ENCODE measurements around the gene DHODH.

- TF ChIP-seq, protein P1, sequence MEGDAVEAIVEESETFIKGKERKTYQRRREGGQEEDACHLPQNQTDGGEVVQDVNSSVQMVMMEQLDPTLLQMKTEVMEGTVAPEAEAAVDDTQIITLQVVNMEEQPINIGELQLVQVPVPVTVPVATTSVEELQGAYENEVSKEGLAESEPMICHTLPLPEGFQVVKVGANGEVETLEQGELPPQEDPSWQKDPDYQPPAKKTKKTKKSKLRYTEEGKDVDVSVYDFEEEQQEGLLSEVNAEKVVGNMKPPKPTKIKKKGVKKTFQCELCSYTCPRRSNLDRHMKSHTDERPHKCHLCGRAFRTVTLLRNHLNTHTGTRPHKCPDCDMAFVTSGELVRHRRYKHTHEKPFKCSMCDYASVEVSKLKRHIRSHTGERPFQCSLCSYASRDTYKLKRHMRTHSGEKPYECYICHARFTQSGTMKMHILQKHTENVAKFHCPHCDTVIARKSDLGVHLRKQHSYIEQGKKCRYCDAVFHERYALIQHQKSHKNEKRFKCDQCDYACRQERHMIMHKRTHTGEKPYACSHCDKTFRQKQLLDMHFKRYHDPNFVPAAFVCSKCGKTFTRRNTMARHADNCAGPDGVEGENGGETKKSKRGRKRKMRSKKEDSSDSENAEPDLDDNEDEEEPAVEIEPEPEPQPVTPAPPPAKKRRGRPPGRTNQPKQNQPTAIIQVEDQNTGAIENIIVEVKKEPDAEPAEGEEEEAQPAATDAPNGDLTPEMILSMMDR (IDR thresholded peaks at IDR 0.05; ENCODE audit: insufficient read depth, low read length, poor library complexity, severe bottlenecking), result no peak
- TF ChIP-seq EZH2phosphoT487 (conservative IDR thresholded peaks at IDR 0.05; ENCODE audit: low read length), result no peak
Observed at GRCh38 chr16:72043058-72043457, 34.5 kb downstream of the DHODH start.

Data from SU-DHL-6 (cell line).